HepG2 (cell line): ENCODE data around the gene NT5C3B. TPM values are rescaled to one million over a fixed set of nuclear protein-coding genes. Genes with fewer than 3 reads are reported as not detected.

Experiments used
- FOXJ3 ChIP-seq: sonication (generic); formaldehyde crosslinking; IDR thresholded peaks from 2 replicates; pipeline ENCODE4 v1.4.0; 2020; ENCODE audit warnings: missing genetic modification reagents, mild to moderate bottlenecking, borderline replicate concordance
- GLI4 ChIP-seq: sonication (generic); formaldehyde crosslinking; IDR thresholded peaks from 2 replicates; pipeline ENCODE4 v1.5.1; 2020; ENCODE audit warnings: missing genetic modification reagents, mild to moderate bottlenecking, moderate library complexity, borderline replicate concordance
- MXD4 ChIP-seq: IDR thresholded peaks from 2 replicates; pipeline ENCODE4 v1.6.1; 2016; ENCODE audit warnings: mild to moderate bottlenecking, missing biosample characterization, missing genetic modification reagents
- POLR2A ChIP-seq, 2 experiments: IDR thresholded peaks; 2 replicates each; pipeline ENCODE4 v1.6.1; 2011; ENCODE audit warnings: low read depth in 2 of 2, low read length in 2 of 2, mild to moderate bottlenecking in 1 of 2, moderate library complexity in 1 of 2; ENCODE audit not compliant: insufficient read depth in 1 of 2
- RBAK ChIP-seq: sonication (generic); formaldehyde crosslinking; IDR thresholded peaks from 2 replicates; pipeline ENCODE4 v1.5.1; 2020; ENCODE audit warnings: mild to moderate bottlenecking, missing genetic modification reagents
- SP5 ChIP-seq: IDR thresholded peaks from 2 replicates; pipeline ENCODE4 v1.6.1; 2016; ENCODE audit warnings: low read depth, borderline replicate concordance
- TBX2 ChIP-seq: sonication (generic); formaldehyde crosslinking; IDR thresholded peaks from 2 replicates; pipeline ENCODE4 v1.5.0; 2020; ENCODE audit warnings: missing genetic modification reagents, mild to moderate bottlenecking, borderline replicate concordance
- YEATS2 ChIP-seq: sonication (generic); formaldehyde crosslinking; IDR thresholded peaks from 2 replicates; pipeline ENCODE4 v1.4.0; 2020; ENCODE audit warnings: missing genetic modification reagents, borderline replicate concordance
- ZNF354B ChIP-seq: sonication (generic); formaldehyde crosslinking; IDR thresholded peaks from 2 replicates; pipeline ENCODE4 v1.8.0; 2022; ENCODE audit warnings: mild to moderate bottlenecking, missing genetic modification reagents
- ZNF747 ChIP-seq: sonication (generic); formaldehyde crosslinking; IDR thresholded peaks from 2 replicates; pipeline ENCODE4 v1.8.1; 2023; ENCODE audit warnings: missing genetic modification reagents, mild to moderate bottlenecking, borderline replicate concordance
- ZNF766 ChIP-seq: sonication (generic); formaldehyde crosslinking; IDR thresholded peaks from 2 replicates; pipeline ENCODE4 v1.5.0; 2020; ENCODE audit warnings: missing genetic modification reagents, borderline replicate concordance
- polyA plus RNA-seq, 8 experiments: library from polyadenylated mRNA; depleted of rRNA in 3 of 8; stranded (reverse) in 7 of 8; unstranded in 1 of 8; fragments of >200 nt; fragmentation: Illumina TruSeq in 4 of 8; extraction: Trizol in 4 of 8; gene quantifications; 2 replicates each; pipeline versions ENCODE4 v1.2.1 to v1.2.3, GENCODE V29; 2011 to 2016; ENCODE audit warnings: low read depth in 4 of 8, missing spikeins in 1 of 8, mixed read lengths in 1 of 8; ENCODE audit not compliant: insufficient read depth in 1 of 8
- total RNA-seq, 5 experiments: library from RNA; depleted of rRNA; stranded (reverse); fragments of >200 nt; fragmentation: Illumina TruSeq; extraction: Trizol; gene quantifications; 2 replicates each; pipeline ENCODE4 v1.2.3, GENCODE V29; 2016; ENCODE audit warnings: low read depth in 1 of 5
- TF ChIP-seq, protein P1 (sequence below): fragments of 450-650 bp; IDR thresholded peaks from 2 replicates; pipeline ENCODE4 v1.6.1; 2016
- TF ChIP-seq, protein P2 (sequence below): sonication (generic); formaldehyde crosslinking; IDR thresholded peaks from 2 replicates; pipeline ENCODE4 v1.8.1; 2023; ENCODE audit warnings: missing genetic modification reagents, mild to moderate bottlenecking, borderline replicate concordance
- TF ChIP-seq, protein P3 (sequence below): sonication (generic); formaldehyde crosslinking; IDR thresholded peaks from 2 replicates; pipeline ENCODE4 v1.4.0; 2020; ENCODE audit warnings: missing genetic modification reagents, borderline replicate concordance
- TF ChIP-seq, protein P4 (sequence below): sonication (generic); formaldehyde crosslinking; IDR thresholded peaks from 2 replicates; pipeline ENCODE4 v1.8.1; 2023; ENCODE audit warnings: mild to moderate bottlenecking, missing genetic modification reagents
- TF ChIP-seq, protein P5 (sequence below), 2 experiments: sonication (generic) in 1 of 2; formaldehyde crosslinking in 1 of 2; IDR thresholded peaks; 2 replicates each; pipeline versions ENCODE4 v1.4.0 to v1.6.1; 2016 to 2020; ENCODE audit warnings: borderline replicate concordance in 1 of 2, low read depth in 1 of 2, mild to moderate bottlenecking in 1 of 2, missing genetic modification reagents in 1 of 2

The NT5C3B gene
- total and polyA plus RNA-seq, 2 of the 13 experiments (the other 11 are each of a cell fraction or from before 2014, with no cell fraction given) = 104 to 126 TPM

DNA sequence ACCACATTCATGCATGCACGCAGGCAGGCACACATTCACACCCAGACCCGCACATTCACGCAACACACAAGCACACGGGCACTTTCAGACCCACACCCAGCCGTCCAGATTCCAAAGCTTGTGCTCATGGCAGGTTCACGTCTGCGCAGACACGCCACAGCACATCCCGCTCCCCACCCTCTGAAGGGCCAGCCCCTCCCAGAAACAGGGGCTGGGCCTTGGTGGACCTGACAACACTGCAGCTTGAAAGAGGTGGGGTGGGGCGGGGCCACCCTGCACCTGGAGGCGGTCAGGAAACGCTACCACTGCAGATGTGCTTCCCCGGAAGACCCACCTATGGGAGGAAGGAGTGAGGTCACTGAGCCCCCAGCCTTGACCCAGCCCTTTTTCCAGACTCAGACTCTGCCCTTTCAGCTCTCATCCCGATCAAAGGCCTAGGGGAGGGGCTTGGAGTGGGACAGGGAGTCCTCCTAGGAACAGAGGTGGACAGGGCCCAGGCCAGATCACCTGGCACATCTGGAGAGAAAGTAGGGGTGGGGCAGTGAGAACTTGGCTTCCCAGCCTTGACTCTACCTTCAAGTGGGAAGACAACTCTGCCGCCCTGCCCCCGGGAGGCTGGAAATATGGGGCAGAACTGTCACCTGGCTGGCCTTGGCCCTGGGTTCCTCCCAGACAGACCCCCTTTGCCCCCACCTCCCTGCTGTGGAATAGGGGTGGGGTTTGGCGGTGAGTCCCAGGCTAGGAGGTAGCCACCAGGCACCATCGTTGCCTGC lies 35.2 kb downstream of the NT5C3B start (continued):
- no peak for TF ChIP-seq FOXJ3 (CRISPR knock-in tag)
- TF ChIP-seq POLR2A (IDR thresholded peaks at IDR 0.05; ENCODE audit: insufficient read depth in 1 of 2, low read depth in 2 of 2, low read length in 2 of 2) = no peak; a peak in 2 of 4 replicates
- TF ChIP-seq RBAK = no peak
- TF ChIP-seq MXD4 (CRISPR knock-in tag) = 0 out of 2 replicates have a peak, but pooled peaks have one; percentile 24
- peak; percentile 59; the same call in 1 of the 2 replicates for TF ChIP-seq TBX2 (CRISPR knock-in tag)
- TF ChIP-seq ZNF766 = no peak
- no peak; the same call in 1 of the 2 replicates for TF ChIP-seq YEATS2 (CRISPR knock-in tag)
- TF ChIP-seq, protein P1, sequence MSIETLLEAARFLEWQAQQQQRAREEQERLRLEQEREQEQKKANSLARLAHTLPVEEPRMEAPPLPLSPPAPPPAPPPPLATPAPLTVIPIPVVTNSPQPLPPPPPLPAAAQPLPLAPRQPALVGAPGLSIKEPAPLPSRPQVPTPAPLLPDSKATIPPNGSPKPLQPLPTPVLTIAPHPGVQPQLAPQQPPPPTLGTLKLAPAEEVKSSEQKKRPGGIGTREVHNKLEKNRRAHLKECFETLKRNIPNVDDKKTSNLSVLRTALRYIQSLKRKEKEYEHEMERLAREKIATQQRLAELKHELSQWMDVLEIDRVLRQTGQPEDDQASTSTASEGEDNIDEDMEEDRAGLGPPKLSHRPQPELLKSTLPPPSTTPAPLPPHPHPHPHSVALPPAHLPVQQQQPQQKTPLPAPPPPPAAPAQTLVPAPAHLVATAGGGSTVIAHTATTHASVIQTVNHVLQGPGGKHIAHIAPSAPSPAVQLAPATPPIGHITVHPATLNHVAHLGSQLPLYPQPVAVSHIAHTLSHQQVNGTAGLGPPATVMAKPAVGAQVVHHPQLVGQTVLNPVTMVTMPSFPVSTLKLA = 0 out of 2 replicates have a peak, but pooled peaks have one; percentile 11
- TF ChIP-seq, protein P2, sequence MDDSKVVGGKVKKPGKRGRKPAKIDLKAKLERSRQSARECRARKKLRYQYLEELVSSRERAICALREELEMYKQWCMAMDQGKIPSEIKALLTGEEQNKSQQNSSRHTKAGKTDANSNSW (CRISPR knock-in tag) = no peak
- TF ChIP-seq SP5 (CRISPR knock-in tag) = peak; percentile 79
- TF ChIP-seq, protein P3, sequence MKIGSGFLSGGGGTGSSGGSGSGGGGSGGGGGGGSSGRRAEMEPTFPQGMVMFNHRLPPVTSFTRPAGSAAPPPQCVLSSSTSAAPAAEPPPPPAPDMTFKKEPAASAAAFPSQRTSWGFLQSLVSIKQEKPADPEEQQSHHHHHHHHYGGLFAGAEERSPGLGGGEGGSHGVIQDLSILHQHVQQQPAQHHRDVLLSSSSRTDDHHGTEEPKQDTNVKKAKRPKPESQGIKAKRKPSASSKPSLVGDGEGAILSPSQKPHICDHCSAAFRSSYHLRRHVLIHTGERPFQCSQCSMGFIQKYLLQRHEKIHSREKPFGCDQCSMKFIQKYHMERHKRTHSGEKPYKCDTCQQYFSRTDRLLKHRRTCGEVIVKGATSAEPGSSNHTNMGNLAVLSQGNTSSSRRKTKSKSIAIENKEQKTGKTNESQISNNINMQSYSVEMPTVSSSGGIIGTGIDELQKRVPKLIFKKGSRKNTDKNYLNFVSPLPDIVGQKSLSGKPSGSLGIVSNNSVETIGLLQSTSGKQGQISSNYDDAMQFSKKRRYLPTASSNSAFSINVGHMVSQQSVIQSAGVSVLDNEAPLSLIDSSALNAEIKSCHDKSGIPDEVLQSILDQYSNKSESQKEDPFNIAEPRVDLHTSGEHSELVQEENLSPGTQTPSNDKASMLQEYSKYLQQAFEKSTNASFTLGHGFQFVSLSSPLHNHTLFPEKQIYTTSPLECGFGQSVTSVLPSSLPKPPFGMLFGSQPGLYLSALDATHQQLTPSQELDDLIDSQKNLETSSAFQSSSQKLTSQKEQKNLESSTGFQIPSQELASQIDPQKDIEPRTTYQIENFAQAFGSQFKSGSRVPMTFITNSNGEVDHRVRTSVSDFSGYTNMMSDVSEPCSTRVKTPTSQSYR (CRISPR knock-in tag) = no peak
- TF ChIP-seq ZNF354B (CRISPR knock-in tag) = 0 out of 2 replicates have a peak, but pooled peaks have one; percentile 50
- no peak for TF ChIP-seq GLI4 (CRISPR knock-in tag)
- TF ChIP-seq, protein P4, sequence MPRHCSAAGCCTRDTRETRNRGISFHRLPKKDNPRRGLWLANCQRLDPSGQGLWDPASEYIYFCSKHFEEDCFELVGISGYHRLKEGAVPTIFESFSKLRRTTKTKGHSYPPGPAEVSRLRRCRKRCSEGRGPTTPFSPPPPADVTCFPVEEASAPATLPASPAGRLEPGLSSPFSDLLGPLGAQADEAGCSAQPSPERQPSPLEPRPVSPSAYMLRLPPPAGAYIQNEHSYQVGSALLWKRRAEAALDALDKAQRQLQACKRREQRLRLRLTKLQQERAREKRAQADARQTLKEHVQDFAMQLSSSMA = 0 out of 2 replicates have a peak, but pooled peaks have one; percentile 10
- TF ChIP-seq ZNF747 (CRISPR knock-in tag) = peak; percentile 8; the same call in 1 of the 2 replicates
- TF ChIP-seq, protein P5, sequence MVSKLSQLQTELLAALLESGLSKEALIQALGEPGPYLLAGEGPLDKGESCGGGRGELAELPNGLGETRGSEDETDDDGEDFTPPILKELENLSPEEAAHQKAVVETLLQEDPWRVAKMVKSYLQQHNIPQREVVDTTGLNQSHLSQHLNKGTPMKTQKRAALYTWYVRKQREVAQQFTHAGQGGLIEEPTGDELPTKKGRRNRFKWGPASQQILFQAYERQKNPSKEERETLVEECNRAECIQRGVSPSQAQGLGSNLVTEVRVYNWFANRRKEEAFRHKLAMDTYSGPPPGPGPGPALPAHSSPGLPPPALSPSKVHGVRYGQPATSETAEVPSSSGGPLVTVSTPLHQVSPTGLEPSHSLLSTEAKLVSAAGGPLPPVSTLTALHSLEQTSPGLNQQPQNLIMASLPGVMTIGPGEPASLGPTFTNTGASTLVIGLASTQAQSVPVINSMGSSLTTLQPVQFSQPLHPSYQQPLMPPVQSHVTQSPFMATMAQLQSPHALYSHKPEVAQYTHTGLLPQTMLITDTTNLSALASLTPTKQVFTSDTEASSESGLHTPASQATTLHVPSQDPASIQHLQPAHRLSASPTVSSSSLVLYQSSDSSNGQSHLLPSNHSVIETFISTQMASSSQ (IDR thresholded peaks at IDR 0.05; ENCODE audit: low read depth) = no peak
- TF ChIP-seq, protein P5 (CRISPR knock-in tag; IDR thresholded peaks at IDR 0.05; ENCODE audit: borderline replicate concordance) = no peak
